Middle frontal gyrus (tissue), 1 donor: Measurements from ENCODE around the gene RDM1.

ENCODE experiments used
- DNase-seq: peaks from one replicate; pipeline ENCODE4 v3.0.0-alpha.2; 2015; ENCODE audit warnings: low spot score; ENCODE audit errors: extremely low spot score

The RDM1 gene

DNA sequence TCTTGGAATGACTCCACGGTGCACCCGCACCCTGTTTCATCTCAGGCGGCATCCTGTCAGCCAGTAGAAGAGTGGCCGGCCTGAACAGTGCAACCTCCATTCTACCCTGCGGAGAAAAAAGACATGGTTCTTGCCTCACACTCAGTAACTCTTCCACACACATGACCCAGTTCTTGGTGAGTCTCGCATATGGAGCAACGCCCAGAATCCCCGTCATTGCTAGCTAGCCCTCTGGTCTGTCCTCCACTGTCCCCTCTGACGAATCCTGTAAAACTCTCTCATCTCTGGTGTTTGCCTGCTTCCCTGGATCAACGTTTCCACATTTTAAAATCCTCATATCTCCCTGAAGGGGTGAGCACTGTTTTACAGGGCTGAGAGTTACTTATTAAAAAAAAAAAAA lies 4.2 kb upstream of the RDM1 start:
- DNase-seq, result no peak

DNA sequence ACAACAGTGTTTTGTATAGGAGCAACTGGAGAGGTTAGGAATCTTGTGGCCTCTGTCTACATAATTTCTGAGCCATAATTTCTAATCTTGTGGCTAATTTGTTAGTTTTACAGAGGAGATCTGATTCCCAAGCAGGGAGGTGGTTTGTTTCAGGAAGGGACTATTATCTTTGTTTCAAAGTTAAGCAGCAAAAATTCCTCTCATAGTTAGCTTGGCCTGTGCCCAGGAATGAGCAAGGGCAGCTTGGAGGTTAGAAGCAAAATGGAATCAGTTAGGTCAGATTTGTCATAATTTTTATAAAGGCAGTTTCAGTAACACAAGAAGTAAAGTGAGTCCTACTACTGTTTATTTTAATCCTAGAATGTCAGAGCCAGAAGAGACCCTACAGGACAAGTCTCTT lies 2.0 kb upstream of the RDM1 start:
- DNase-seq, result no peak

DNA sequence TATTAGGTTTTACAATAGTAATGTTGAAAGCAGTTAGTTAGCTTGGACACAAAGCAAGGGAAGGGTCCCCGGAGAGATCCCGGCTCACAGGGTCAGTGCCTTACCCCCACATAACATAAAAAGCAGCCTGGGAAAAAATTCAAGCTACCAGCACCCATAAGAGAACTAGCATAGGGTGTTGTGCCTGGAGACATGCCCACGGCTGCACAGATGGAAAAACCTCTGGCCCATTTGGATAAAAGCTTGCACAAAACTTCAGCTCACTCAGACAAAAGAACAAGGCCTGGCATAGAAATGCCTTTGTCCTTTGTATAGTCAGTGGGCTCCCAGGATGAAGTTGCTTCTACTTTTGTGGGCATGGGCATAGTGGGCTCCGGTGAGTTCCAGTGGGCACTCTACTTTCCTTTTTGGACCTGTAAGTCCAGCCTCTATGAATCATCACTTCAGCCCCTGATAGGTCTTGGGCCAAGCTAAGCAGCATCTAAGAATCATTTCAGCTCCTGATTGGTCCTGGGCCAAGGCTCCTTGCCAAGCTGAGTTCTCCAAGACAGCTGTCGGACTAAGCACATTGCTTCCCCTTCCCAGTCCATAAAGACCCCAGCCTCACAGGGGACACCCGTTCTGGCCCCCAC lies 1.3 kb upstream of the RDM1 start:
- DNase-seq, result no peak

DNA sequence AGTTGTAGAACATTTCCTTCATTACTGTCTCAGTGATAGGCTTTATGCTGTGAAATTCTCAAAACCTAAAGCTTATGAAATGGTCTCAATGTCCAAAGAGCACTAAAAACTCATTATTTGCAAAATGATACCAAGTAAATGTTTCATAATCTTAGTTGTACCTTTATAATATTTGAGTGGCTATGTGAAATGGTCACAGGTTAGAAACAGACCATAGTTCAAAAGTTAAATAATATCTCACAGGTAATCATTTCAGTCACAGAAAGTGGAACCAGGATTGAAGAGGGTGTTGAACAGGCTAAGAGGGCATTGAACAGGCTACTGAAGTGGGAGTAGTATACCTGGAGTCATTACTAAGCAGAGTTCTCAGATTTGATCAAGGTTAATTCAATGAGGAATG lies 2.9 kb downstream of the RDM1 start:
- no peak for DNase-seq

DNA sequence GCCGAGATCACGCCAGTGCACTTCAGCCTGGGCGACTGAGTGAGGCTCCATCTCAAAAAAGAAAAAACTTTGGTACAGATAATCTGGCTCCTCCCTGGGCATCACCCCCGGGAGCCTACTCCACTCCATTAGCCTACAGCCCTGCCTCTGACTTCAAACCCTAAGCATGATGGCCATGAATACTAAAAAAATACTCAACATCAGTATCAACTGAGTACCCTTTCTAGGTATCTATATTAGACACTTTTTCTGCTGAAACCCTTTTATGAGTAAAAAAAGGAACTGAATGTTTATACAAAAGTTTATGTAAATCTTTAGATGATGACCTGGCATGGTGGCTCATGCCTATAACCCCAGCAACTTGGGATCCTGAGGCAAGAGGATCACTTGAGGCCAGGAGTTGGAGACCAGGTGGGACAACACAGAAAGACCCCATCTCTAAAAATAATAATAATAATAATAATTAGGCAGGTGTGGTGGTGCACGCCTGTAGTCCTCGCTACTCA lies 6.9 kb downstream of the RDM1 start:
- no peak for DNase-seq

DNA sequence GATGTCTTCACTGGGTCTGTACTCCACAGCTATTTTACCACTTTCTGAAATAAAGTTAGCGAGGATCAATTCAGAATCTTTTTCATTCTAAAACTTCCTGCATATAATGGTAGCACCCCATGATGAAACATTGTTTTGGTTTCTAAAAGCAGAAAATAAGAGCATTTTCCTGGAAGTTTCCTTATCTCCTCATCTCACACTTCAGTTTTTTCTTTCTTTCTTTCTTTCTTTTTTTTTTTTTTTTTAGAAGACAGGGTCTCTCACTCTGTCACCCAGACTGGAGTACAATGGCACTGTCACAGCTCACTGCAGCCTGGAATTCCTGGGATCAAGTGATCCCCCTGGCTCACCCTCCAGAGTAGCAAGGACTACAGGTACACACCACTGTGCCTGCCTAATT lies 10.3 kb downstream of the RDM1 start:
- DNase-seq, result no peak

DNA sequence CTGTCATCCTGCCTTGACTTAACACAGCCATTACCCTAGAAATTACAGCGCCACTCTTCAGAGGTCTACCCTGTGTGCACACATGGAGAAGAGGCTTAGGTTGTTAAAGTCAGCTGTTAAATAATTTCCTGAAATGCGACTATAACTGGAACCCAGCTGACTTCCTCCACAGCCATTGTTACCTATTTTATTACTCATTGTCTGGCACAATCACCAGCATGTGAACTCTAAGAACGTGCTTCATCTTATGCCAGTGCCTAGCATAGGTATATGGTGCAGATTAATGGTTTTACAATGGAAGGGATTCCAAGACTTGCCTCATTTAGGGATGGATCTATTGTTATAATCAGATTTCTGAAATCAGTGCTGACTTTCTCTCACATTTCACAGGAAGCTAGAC lies 11.9 kb downstream of the RDM1 start:
- no peak for DNase-seq

DNA sequence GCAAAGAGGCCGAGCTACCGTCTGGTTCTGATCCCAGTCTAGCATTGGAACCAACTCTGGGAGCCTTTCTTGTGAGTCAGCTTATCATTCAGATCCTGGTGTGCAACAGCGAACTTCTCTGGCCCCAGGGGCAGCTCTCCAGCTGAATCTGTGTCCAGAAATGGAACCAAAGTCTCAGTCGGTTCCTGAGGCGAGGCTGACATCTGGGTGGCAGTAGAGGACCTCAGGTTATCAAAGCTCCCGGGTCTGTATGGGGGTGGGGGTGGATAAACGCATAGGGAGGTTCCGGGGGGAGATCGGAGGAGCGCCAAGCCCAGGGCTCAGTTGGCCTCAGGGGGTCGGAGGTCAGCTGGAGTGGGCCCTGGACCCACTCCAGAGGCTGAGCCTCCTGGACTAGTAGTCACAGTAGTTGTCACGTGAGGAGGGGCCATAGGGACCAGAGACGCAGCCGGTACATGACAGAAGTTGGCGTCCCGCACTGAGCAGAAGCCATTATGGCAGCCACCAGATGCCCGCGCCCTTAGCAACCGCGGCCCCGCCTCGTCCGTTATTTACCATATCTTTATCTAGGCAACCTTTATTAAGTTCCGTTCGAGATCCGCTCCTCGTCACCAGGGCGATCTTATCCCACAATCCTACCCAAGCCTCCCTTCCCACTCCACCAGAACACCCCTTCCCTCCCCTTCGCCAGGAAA lies 12.9 kb downstream of the RDM1 start:
- DNase-seq, result no peak

DNA sequence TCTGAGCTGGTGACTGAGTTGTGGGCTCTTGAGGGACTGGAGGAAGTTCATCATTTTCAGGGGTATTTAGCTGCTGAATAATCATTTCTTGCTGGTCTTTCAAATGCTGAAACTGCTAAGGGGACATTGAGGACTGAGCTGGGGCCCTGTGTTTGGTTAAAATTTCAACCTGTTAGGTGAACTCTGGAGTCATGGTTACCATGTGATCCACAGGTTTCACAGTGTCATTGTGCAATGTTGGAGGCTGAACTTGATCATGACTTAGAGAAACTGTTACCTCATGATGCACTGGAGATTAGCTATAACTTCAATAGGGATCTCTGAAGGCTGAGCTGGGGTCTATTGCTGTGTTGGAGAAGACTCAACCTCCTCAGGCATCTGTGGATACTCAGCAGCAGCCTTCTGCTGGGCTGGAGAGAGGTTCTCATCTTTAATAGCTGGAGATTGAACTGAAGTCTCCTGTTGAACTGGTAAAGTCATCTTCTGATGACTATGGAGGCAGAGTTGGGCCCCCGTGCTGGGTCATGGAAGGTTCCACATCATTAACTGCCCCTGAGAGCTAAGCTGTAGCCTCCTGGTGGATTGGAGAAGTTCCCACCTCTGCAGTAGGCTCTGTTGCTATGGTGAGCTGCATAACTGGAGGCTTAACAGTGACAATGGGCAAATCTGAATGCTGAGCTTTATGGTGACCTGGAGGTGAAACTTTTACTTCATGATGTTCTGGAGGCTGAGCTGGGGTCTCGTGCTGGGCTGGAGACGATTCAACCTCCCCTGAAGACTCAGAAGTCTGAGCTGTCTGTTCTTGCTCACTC lies 15.2 kb downstream of the RDM1 start:
- DNase-seq, result no peak

DNA sequence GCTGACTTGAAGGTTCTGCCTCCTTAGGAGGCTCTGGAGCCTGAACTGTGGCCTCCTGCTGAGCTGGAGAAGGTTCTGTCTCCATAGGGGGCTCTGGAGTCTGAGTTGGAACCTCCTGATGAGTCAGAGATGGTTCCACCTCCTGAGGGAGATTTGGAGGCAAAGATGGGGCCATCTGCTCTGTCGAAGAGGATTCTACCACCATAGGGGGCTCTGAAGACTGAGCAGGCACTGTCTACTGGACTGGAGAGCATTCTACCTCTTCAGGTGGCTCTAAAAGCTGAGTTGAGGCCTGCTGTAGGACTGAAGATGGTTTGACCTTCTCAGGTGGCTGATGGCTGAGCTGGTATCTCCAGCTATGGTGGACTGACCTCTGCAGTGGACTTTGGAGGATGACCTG lies 16.2 kb downstream of the RDM1 start:
- DNase-seq, result no peak

DNA sequence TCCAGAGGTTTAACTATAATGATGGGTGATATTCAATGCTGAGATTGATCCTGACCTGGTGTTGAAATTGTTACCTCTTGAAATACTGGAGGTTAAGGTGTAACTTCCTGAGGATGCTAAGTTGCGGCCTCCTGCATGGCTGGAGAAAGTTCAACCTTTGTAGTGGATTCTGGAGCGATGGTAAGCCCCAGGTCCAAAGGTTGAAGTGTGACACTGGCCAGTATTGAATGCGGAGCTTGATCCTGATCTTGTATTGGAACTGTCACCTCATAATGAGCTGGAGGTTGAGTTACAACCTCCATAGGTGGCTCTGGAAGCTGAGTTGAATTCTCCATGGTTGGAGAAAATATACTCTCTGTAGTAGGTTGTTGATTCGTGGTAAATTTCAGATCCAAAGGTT lies 17.0 kb downstream of the RDM1 start:
- no peak for DNase-seq

DNA sequence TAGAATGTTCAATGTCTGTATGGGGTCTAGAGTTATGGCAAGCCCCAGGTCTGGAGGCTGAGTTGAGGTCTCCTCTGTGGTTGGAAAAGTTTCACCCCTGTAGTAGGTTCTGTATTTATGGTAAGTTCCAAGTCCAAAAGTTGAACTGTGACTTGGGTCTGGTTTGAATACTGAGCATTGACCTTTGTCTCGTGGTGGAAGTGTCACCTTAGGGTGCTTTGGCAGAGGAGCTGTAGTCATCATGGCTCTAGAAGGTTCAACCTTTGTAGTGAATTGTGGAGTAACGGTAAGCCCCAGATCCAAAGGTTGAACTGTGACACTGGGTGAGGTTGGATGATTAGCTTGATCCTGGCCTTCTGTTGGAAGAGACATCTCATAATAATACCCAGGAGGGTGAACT lies 17.6 kb downstream of the RDM1 start:
- no peak for DNase-seq

DNA sequence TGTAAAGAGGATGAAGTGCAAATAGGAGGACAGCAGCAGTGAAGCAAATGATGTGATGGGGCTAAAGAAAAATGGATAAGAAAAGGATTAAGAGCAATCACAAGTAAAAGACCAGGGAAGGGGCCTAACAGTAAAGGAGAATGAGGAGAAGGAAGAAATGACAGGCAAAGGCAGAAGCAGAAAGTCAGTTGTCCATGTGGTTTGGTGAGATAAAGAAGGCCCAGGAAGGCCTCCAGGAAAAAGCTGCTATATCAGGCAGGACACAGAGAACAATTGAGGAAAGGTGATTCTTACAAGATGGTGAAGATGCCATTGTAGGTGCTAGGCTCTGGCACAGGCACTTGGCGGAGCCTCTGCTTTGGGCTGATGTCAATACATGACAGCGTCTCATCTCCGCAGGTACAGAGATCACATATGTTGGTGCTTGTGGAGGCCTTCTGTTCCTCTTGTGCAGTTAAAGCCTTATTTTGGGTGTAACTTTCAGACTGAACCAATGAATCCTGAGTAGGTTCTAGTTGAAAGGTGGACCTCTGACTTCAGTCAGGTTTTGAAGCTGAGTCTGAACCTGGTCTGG lies 18.1 kb downstream of the RDM1 start:
- no peak for DNase-seq

DNA sequence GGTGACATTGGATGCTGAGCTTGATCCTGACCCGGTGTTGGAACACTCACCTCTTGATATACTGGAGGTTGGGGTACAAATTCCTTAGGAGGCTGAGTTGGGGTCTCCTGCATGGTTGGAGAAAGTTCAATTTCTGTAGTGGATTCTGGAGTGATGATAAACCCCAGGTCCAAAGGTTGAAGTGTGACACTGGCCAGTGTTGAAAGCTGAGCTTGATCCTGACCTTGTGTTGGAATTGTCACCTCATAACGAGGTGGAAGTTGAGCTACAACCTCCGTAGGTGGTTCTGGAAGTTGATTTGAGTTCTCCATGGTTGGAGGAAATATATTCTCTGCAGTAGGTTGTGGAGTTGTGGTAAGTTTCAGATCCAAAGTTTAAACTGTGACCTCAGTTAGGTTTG lies 21.2 kb downstream of the RDM1 start:
- DNase-seq, result no peak

DNA sequence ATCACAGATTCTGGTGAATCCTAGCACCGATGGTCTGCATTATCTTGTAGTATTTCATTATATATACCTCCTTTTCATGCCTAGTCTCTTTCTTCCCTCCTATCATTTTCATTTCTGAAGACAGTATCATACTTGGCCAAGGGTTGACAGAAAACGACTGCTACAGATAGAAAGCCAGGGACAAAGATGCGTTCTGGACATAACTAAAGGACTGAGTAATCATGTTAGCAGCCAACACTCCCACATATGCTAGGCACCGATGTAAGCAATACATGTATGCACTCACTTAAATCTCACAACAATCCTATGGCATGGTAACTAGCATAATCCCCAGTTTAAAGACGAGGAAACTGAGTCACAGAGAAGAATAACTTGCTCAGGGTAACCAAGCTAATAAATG lies 22.9 kb downstream of the RDM1 start:
- DNase-seq, result no peak

DNA sequence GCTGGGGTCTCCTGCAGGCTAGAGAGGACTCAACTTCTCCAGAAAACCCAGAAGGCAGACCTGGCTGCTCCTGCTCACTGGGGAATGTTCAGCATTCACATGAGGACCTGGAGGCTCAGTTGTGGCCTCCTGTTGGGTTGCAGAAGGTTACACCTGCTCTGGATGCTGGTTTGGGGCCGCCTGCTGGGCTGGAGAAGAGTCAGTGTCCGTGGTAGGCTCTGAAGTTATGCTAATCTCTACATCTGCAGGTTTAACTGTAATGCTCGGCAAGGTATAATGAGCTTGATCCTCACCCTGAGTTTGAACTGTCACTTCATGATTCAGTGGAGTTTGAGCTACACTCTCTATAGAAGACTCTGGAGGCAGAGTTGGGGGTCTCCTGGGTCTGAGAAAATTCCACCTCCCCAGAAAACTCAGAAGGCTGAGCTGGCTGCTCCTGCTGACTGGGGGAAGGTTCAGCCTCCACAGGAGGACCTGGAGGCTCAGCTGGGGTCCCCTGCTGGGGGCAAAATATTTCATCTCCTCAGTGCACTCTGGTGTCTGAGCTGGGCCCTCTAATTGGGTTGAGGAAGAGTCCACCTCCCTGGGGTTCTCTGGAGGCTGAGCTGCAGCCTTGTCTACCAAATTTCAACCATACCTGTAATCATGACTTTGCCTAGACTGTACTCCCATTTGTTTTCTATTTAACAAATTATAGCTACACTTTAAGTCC lies 23.5 kb downstream of the RDM1 start:
- DNase-seq, result no peak

DNA sequence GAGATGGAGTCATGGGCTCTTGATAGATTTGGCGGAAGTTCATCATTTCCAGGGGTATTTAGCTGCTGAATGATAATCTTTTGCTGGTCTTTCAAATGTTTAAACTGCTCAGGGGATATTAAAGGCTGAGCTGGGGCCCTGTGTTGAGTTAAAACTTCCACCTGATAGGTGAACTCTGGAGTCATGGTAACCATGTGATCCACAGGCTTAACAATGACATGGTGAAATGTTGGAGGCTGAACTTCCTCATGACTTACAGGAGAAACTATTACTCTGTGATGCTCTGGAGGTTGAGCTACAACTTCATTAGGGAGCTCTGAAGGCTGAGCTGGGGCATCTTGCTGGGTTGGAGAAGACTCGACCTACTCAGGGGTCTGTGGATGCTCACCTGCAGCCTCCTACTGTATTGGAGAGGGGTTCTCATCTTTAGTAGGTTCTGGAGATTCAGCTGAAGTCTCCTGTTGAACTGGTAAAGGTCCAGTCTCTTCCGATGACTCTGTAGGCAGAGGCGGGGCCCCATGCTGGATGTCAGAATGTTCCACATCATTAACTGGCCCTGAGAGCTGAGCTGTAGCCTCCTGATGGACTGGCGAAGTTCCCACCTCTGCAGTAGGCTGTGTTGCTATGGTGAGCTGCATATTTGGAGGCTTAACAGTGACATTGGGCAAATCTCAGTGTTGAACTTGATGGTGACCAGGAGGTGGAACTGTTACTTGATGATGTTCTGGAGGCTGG lies 24.2 kb downstream of the RDM1 start:
- DNase-seq, result no peak

DNA sequence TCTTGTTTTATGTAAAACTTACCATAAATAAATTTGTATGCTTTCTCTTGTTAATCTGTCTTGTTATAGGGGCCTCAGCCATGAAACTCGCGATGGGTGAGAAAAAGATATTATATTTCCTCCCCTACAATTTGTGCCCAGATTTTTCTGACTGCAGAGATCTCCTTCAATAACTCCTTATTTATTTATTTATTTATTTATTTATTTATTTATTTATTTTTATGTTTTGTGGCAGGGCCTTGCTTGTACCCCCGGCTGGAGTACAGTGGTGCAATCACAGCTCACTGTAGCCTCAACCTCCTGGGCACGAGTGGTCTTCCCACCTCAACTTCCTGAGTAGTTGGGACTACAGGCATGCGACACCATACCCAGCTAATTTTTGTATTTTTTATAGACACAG lies 27.1 kb downstream of the RDM1 start:
- no peak for DNase-seq

DNA sequence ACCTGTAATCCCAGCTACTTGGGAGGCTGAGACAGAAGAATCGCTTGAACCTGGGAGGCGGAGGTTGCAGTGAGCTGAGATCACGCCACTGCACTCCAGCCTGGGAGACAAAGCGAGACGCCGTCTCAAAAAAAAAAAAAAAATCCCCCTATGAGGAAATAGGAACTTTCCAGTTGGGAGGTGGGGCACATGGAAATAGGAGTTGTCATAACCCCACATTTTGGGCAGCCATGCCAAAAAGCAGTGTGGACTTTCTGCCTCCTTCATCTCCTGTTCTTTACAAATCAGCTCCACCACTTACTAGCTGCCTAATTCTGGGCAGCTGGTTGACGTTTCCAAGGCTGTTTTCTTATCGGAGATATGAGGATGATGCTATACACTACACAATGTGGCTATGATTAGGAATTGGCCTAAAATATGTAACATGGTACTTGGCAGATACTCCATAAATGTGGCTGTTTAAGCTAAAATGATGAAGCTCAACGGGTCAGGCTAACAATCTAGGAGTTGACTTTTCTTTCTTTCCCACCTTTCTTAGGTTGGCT lies 28.9 kb downstream of the RDM1 start:
- no peak for DNase-seq

DNA sequence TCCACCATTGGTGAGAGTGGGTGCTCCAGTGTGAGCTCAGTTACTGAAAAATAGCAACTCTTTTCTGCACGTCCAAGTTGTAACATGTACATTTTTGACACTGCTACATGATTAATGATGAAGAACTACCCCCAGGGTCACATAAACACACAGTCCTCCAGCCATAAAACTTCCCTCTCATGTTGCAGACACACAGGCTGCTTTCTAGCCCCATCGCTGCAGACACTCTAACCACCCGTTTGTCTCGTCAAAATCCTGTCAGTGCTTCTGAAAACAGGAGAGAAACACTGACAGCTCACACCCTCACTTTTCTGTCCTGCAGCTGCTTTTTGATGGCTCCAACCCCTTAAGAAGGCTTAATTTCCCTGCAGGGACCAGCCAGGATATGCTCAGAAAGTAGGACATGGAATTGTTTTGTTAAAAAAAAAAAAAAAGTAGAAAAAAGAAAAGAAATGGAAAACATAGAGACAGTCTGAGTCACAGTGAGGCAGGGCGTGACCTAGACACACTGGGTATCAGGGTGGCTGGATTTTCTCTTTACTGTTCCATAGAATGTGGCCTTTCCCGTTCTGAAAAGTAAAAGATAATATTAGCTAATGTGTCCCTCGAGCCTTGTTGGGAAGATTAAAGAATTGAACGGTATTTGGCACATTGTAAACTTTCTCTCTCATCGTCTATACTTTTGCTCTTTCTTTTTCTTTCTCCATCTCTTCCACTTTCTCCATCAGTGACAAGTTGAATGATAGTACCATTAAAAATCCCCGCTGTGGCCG lies 29.7 kb downstream of the RDM1 start:
- no peak for DNase-seq
